SK-N-SH treated with all-trans-retinoic acid at 6 μM for 48 hours (cell line): ENCODE data around the gene RAB3IL1.

ENCODE experiments used
- ARNTL ChIP-seq: fragments of 450-650 bp; formaldehyde crosslinking; IDR thresholded peaks from 2 replicates; pipeline ENCODE4 v1.5.0; 2020; ENCODE audit warnings: low read depth, mild to moderate bottlenecking, moderate library complexity, borderline replicate concordance
- BACH2 ChIP-seq: fragments of 250-450 bp; sonication (Bioruptor Pico); IDR thresholded peaks from 2 replicates; pipeline ENCODE4 v1.9.0; 2021; ENCODE audit warnings: mild to moderate bottlenecking, borderline replicate concordance
- OSR1 ChIP-seq: fragments of 250-450 bp; sonication (Bioruptor Pico); IDR thresholded peaks from 2 replicates; pipeline ENCODE4 v1.8.0; 2022; ENCODE audit warnings: moderate library complexity, mild to moderate bottlenecking, inconsistent platforms
- PATZ1 ChIP-seq: fragments of 250-450 bp; sonication (Bioruptor Pico); IDR thresholded peaks from 2 replicates; pipeline ENCODE4 v1.8.0; 2020; ENCODE audit warnings: mild to moderate bottlenecking, moderate library complexity, borderline replicate concordance
- PPARA ChIP-seq: fragments of 250-450 bp; sonication (Bioruptor Pico); IDR thresholded peaks from 2 replicates; pipeline ENCODE4 v1.5.0; 2020; ENCODE audit warnings: mild to moderate bottlenecking, borderline replicate concordance
- TSHZ2 ChIP-seq: fragments of 250-450 bp; sonication (Bioruptor Pico); IDR thresholded peaks from 2 replicates; pipeline ENCODE4 v1.5.0; 2020; ENCODE audit warnings: mild to moderate bottlenecking, moderate library complexity
- ZFP3 ChIP-seq: fragments of 250-450 bp; sonication (Bioruptor Pico); IDR thresholded peaks from 2 replicates; pipeline ENCODE4 v1.5.0; 2020; ENCODE audit warnings: mild to moderate bottlenecking, moderate library complexity

DNA sequence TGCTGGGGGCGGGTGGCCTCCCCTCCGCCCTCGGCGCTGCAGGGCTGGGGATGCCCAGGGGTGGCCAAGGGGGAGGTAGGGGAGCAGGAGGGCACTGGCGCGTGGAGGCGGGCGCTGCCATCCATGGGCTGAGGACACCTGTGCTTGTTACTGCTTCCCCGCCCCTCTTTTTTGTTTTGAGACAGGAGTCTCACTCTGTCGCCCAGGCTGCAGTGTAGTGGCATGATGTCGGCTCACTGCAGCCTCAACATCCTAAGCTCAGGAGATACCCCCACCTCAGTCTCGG, 25.3 kb downstream of the RAB3IL1 start:
- TF ChIP-seq PPARA (CRISPR knock-in tag) (no peak), BACH2 (no peak), ZFP3 (CRISPR knock-in tag) (no peak), TSHZ2 (CRISPR knock-in tag) (no peak), ARNTL (no peak), PATZ1 (CRISPR knock-in tag) (no peak), OSR1 (CRISPR knock-in tag) (no peak)
